PC-9 (cell line): ENCODE measurements around the gene CRYGD. TPM values are rescaled to one million over a fixed set of nuclear protein-coding genes. Genes with fewer than 3 reads are reported as not detected.

Experiments
- BruUV-seq: library from RNA; stranded (reverse); fragments of 400-500 nt; replicated peaks from 2 replicates; lab custom pipeline; 2021; lab: Mats Ljungman, UMichigan
- CTCF ChIA-PET: fragments of 300-600 bp; sonication (Branson Sonifier 250); formaldehyde crosslinking; loops from one replicate; lab custom pipeline; 2022; ENCODE audit warnings: antibody characterized with exemption; lab: Charles Lee
- POLR2A ChIA-PET: fragments of 300-600 bp; sonication (Branson Sonifier 250); formaldehyde crosslinking; loops from one replicate; lab custom pipeline; 2022; ENCODE audit warnings: antibody characterized with exemption; ENCODE audit not compliant: unreplicated experiment; lab: Charles Lee
- DNase-seq, 2 experiments: peaks; one replicate each; pipeline versions ENCODE4 v3.0.0 to v3.0.0-alpha.2; 2015 to 2022; ENCODE audit warnings: mixed read lengths in 1 of 2
- H2AFZ ChIP-seq: fragments of 200-600 bp; sonication (generic); 2 replicates; pipeline ENCODE4 v1.8.1; 2017; ENCODE audit warnings: antibody characterized with exemption
- H3F3A ChIP-seq: fragments of 200-600 bp; sonication (generic); 2 replicates; pipeline ENCODE4 v1.8.1; 2017; ENCODE audit warnings: antibody characterized with exemption, mild to moderate bottlenecking, low read depth; ENCODE audit not compliant: insufficient read depth
- H3K27ac ChIP-seq: fragments of 200-600 bp; sonication (generic); 2 replicates; pipeline ENCODE4 v1.6.1; 2016; ENCODE audit warnings: mixed run types
- H3K27me3 ChIP-seq: fragments of 200-600 bp; sonication (generic); 2 replicates; pipeline ENCODE4 v1.6.1; 2016; ENCODE audit warnings: low read depth, mixed run types; ENCODE audit not compliant: insufficient read depth
- H3K36me3 ChIP-seq: fragments of 200-600 bp; sonication (generic); 2 replicates; pipeline ENCODE4 v1.6.1; 2016; ENCODE audit warnings: low read depth, mixed run types
- H3K4me1 ChIP-seq: fragments of 200-600 bp; sonication (generic); replicated peaks from 2 replicates; pipeline ENCODE4 v1.6.1; 2016; ENCODE audit warnings: mixed run types; ENCODE audit not compliant: insufficient read depth
- H3K4me2 ChIP-seq: fragments of 200-600 bp; sonication (generic); 2 replicates; pipeline ENCODE4 v1.6.1; 2017; ENCODE audit warnings: mixed run types
- H3K4me3 ChIP-seq: fragments of 200-600 bp; sonication (generic); 2 replicates; pipeline ENCODE4 v1.6.1; 2016; ENCODE audit warnings: mixed run types
- H3K79me2 ChIP-seq: fragments of 200-600 bp; sonication (generic); 2 replicates; pipeline ENCODE4 v1.6.1; 2017; ENCODE audit warnings: low read depth, mixed run types
- H3K9me2 ChIP-seq: fragments of 200-600 bp; sonication (generic); 2 replicates; pipeline ENCODE4 v1.8.1; 2017; ENCODE audit warnings: mild to moderate bottlenecking; ENCODE audit not compliant: insufficient read depth
- H3K9me3 ChIP-seq: fragments of 200-600 bp; sonication (generic); 2 replicates; pipeline ENCODE4 v1.8.1; 2016; ENCODE audit warnings: low read depth; ENCODE audit not compliant: insufficient read depth
- H4K20me1 ChIP-seq: fragments of 200-600 bp; sonication (generic); 2 replicates; pipeline ENCODE4 v1.8.1; 2017; ENCODE audit not compliant: insufficient read depth
- CTCF ChIP-seq: fragments of 200-600 bp; sonication (generic); conservative IDR thresholded peaks from 2 replicates; pipeline ENCODE4 v1.6.1; 2017; ENCODE audit warnings: mixed run types, antibody characterized with exemption, mild to moderate bottlenecking, moderate library complexity
- EZH2 ChIP-seq: fragments of 200-600 bp; sonication (generic); IDR thresholded peaks from 2 replicates; pipeline ENCODE4 v1.8.0; 2017; ENCODE audit warnings: antibody characterized with exemption, low read depth
- intact Hi-C: fragments of 100-400 bp; cut with micrococcal nuclease; formaldehyde crosslinking; loops from one replicate; pipeline ENCODE4 v1.10.0; 2022; ENCODE audit not compliant: unreplicated experiment
- total RNA-seq: library from RNA; stranded (reverse); gene quantifications from 2 replicates; pipeline ENCODE4 v1.2.3, GENCODE V29; 2021

The CRYGD gene
- total RNA-seq, 1 experiment from 2014 or later: not detected

- Histone ChIP-seq H2AFZ (no peak overlapping the region), H3K36me3 (no peaks in the 10 kb centered on the region), H3K4me1 (no peaks in the 10 kb centered on the region; the same call in 1 of the 2 replicates), H3K27ac (no peak overlapping the region), H3K4me3 (no peak overlapping the region), H3F3A (no peaks in the 10 kb centered on the region), H3K4me2 (no peak overlapping the region), H3K27me3 (no peaks in the 10 kb centered on the region), H3K9me3 (no peaks in the 10 kb centered on the region), H3K9me2 (no peaks in the 10 kb centered on the region), H4K20me1 (no peaks in the 10 kb centered on the region), H3K79me2 (no peaks in the 10 kb centered on the region)
- POLR2A ChIA-PET: no interaction called here
- intact Hi-C loops: no loop called here
- no TSS peak for BruUV-seq
- CTCF ChIA-PET: interaction anchor here (1.0 kb wide), 1 partner anchor 44 kb away, joined by 4 read pairs; no protein-coding TSS in a partner anchor
- no peak for TF ChIP-seq CTCF
- TF ChIP-seq EZH2: no peak
- no peak for DNase-seq
Observed at GRCh38 chr2:208130712-208131110, 6.4 kb upstream of the CRYGD start.

- no peaks in the 10 kb centered on the region for H3F3A ChIP-seq
- H3K4me1 ChIP-seq: no peaks in the 10 kb centered on the region; the same call in 1 of the 2 replicates
- no peaks in the 10 kb centered on the region for H3K27me3 ChIP-seq
- H3K4me2 ChIP-seq: no peak within 1 kb of the TSS
- H3K4me3 ChIP-seq: no peak within 1 kb of the TSS
- H3K27ac ChIP-seq: no peak within 1 kb of the TSS
- peak; percentile 16 to 34 for DNase-seq
- no peaks in the 10 kb centered on the region for H3K36me3 ChIP-seq
- H2AFZ ChIP-seq: no peak within 1 kb of the TSS
- H3K79me2 ChIP-seq: no peaks in the 10 kb centered on the region
- TF ChIP-seq EZH2 (no peak), CTCF (no peak)
- H3K9me3 ChIP-seq: no peaks in the 10 kb centered on the region
- CTCF ChIA-PET: interaction anchor here (1.0 kb wide), 1 partner anchor 45 kb away, joined by 4 read pairs; no protein-coding TSS in a partner anchor
- no peaks in the 10 kb centered on the region for H4K20me1 ChIP-seq
- intact Hi-C loops: no loop called here
- BruUV-seq: no TSS peak
- no peaks in the 10 kb centered on the region for H3K9me2 ChIP-seq
- POLR2A ChIA-PET: no interaction called here
Observed at GRCh38 chr2:208129744-208130711, 5.7 kb upstream of the CRYGD start, which contains the start of gene CRYGC. TSS of gene CRYGC (minus strand) at chr2:208129828. CDS start at chr2:208129792, 36 bp downstream.

GRCh38 chr2:208128136-208128535 is 3.8 kb upstream of the CRYGD start:
- TF ChIP-seq CTCF (no peak), EZH2 (no peak)
- no TSS peak for BruUV-seq
- DNase-seq: no peak
- Histone ChIP-seq H3F3A (no peaks in the 10 kb centered on the region), H2AFZ (no peak overlapping the region), H4K20me1 (no peaks in the 10 kb centered on the region), H3K9me3 (no peaks in the 10 kb centered on the region), H3K27me3 (no peaks in the 10 kb centered on the region), H3K36me3 (no peaks in the 10 kb centered on the region), H3K9me2 (no peaks in the 10 kb centered on the region), H3K79me2 (no peaks in the 10 kb centered on the region), H3K4me3 (no peak overlapping the region), H3K4me2 (no peak overlapping the region), H3K4me1 (no peaks in the 10 kb centered on the region; the same call in 1 of the 2 replicates), H3K27ac (no peak overlapping the region)
- POLR2A ChIA-PET: no interaction called here
- intact Hi-C loops: no loop called here
- CTCF ChIA-PET: no interaction called here
